Smooth muscle cell (in vitro differentiated cells): Measurements from ENCODE around the gene MRPL32. TPM values are rescaled to one million over a fixed set of nuclear protein-coding genes. Genes with fewer than 3 reads are reported as not detected.

Experiments used
- DNase-seq: peaks from one replicate; lab custom pipeline; 2025; ENCODE audit not compliant: unreplicated experiment; lab: John Stamatoyannopoulos, UW
- H2AFZ ChIP-seq: fragments of 200-600 bp; sonication (generic); 2 replicates; pipeline ENCODE4 v1.6.0; 2016; ENCODE audit warnings: antibody characterized with exemption, low read depth, mild to moderate bottlenecking
- H3F3A ChIP-seq: fragments of 200-600 bp; sonication (generic); 2 replicates; pipeline ENCODE4 v1.6.0; 2017; ENCODE audit warnings: antibody characterized with exemption, low read depth
- H3K27ac ChIP-seq: fragments of 200-600 bp; sonication (generic); 2 replicates; pipeline ENCODE4 v1.5.1; 2016; ENCODE audit warnings: low read depth, mild to moderate bottlenecking
- H3K27me3 ChIP-seq: fragments of 200-600 bp; sonication (generic); 2 replicates; pipeline ENCODE4 v1.6.1; 2016; ENCODE audit warnings: low read depth, mild to moderate bottlenecking
- H3K36me3 ChIP-seq: fragments of 200-600 bp; sonication (generic); 2 replicates; pipeline ENCODE4 v1.5.1; 2016; ENCODE audit warnings: low read depth
- H3K4me1 ChIP-seq: fragments of 200-600 bp; sonication (generic); 2 replicates; pipeline ENCODE4 v1.5.1; 2016; ENCODE audit warnings: low read depth
- H3K4me2 ChIP-seq: fragments of 200-600 bp; sonication (generic); 2 replicates; pipeline ENCODE4 v1.6.0; 2016; ENCODE audit warnings: mild to moderate bottlenecking
- H3K4me3 ChIP-seq: fragments of 200-600 bp; sonication (generic); 2 replicates; pipeline ENCODE4 v1.5.1; 2016; ENCODE audit warnings: mild to moderate bottlenecking
- H3K79me2 ChIP-seq: fragments of 200-600 bp; sonication (generic); 2 replicates; pipeline ENCODE4 v1.6.0; 2016; ENCODE audit warnings: low read depth, mild to moderate bottlenecking
- H3K9ac ChIP-seq: fragments of 200-600 bp; sonication (generic); 2 replicates; pipeline ENCODE4 v1.6.0; 2016; ENCODE audit warnings: low read depth
- H3K9me3 ChIP-seq: fragments of 200-600 bp; sonication (generic); replicated peaks from 2 replicates; pipeline ENCODE4 v1.5.1; 2016; ENCODE audit warnings: low read depth
- H4K20me1 ChIP-seq: fragments of 200-600 bp; sonication (generic); 2 replicates; pipeline ENCODE4 v1.6.0; 2016; ENCODE audit warnings: low read depth
- WGBS: methylation state at CpG from one replicate; pipeline ENCODE4 v1.1.7; 2016; ENCODE audit warnings: low lambda C conversion rate; 5-methylcytosine and 5-hydroxymethylcytosine counted together
- polyA plus RNA-seq: library from polyadenylated mRNA; unstranded; fragments of >200 nt; fragmentation: Nextera tagmentation; extraction: Ambion mirVana; gene quantifications from 2 replicates; pipeline ENCODE4 v1.2.1, GENCODE V29; 2016
- total RNA-seq: library from RNA; depleted of rRNA; stranded (reverse); fragments of >200 nt; gene quantifications from 2 replicates; pipeline ENCODE4 v1.2.3, GENCODE V29; 2014
- TF ChIP-seq, protein P1 (sequence below): fragments of 200-600 bp; sonication (generic); IDR thresholded peaks from 2 replicates; pipeline ENCODE4 v1.5.1; 2017; ENCODE audit warnings: borderline replicate concordance, mild to moderate bottlenecking, antibody characterized with exemption; ENCODE audit not compliant: insufficient read depth, poor library complexity, severe bottlenecking

The MRPL32 gene
- total and polyA plus RNA-seq, 2 experiments from 2014 or later: 59.7 to 82.1 TPM

- peak overlapping the region; percentile 62 for H3K4me2 ChIP-seq
Measured at GRCh38 chr7:42914421-42915045, 17.6 kb upstream of the MRPL32 start.

GRCh38 chr7:42915356-42915755 is 16.8 kb upstream of the MRPL32 start:
- Histone ChIP-seq H3K27me3 (no peaks in the 10 kb centered on the region), H3K79me2 (peaks cover 1% of the 10 kb centered on the region), H3K36me3 (peaks cover 19% of the 10 kb centered on the region), H3K4me1 (peaks cover 23% of the 10 kb centered on the region), H2AFZ (no peak overlapping the region), H3K4me3 (no peak overlapping the region), H3F3A (peaks cover 28% of the 10 kb centered on the region), H3K27ac (peak overlapping the region; percentile 76), H4K20me1 (no peaks in the 10 kb centered on the region), H3K4me2 (peak overlapping the region; percentile 62), H3K9me3 (no peaks in the 10 kb centered on the region), H3K9ac (no peak overlapping the region)
- TF ChIP-seq, protein P1, sequence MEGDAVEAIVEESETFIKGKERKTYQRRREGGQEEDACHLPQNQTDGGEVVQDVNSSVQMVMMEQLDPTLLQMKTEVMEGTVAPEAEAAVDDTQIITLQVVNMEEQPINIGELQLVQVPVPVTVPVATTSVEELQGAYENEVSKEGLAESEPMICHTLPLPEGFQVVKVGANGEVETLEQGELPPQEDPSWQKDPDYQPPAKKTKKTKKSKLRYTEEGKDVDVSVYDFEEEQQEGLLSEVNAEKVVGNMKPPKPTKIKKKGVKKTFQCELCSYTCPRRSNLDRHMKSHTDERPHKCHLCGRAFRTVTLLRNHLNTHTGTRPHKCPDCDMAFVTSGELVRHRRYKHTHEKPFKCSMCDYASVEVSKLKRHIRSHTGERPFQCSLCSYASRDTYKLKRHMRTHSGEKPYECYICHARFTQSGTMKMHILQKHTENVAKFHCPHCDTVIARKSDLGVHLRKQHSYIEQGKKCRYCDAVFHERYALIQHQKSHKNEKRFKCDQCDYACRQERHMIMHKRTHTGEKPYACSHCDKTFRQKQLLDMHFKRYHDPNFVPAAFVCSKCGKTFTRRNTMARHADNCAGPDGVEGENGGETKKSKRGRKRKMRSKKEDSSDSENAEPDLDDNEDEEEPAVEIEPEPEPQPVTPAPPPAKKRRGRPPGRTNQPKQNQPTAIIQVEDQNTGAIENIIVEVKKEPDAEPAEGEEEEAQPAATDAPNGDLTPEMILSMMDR: no peak
- DNase-seq: no peak
- WGBS: 31% methylated on average over 1 of the region's 1 CpG

More at GRCh38 chr7:42914421-42915045, 17.6 kb upstream of the MRPL32 start:
- H3F3A ChIP-seq: peaks cover 28% of the 10 kb centered on the region
- H3K4me1 ChIP-seq: peaks cover 23% of the 10 kb centered on the region
- H3K27me3 ChIP-seq: no peaks in the 10 kb centered on the region
- peaks cover 6% of the 10 kb centered on the region for H3K79me2 ChIP-seq
- H3K36me3 ChIP-seq: peaks cover 12% of the 10 kb centered on the region
- no peak overlapping the region for H3K4me3 ChIP-seq
- no peaks in the 10 kb centered on the region for H3K9me3 ChIP-seq
- H3K27ac ChIP-seq: peak overlapping the region; percentile 76
- H3K9ac ChIP-seq: no peak overlapping the region
- TF ChIP-seq, protein P1: no peak
- DNase-seq: no peak
- H2AFZ ChIP-seq: no peak overlapping the region
- whole genome bisulfite sequencing: 39% methylated on average over 5 of the region's 5 CpGs
- H4K20me1 ChIP-seq: no peaks in the 10 kb centered on the region

GRCh38 chr7:42922017-42922753 is 10.0 kb upstream of the MRPL32 start:
- Histone ChIP-seq H3K4me3 (no peak overlapping the region), H4K20me1 (peaks cover 5% of the 10 kb centered on the region), H3K4me1 (no peaks in the 10 kb centered on the region), H2AFZ (no peak overlapping the region), H3K79me2 (peaks cover 17% of the 10 kb centered on the region), H3K9me3 (no peaks in the 10 kb centered on the region), H3K27me3 (no peaks in the 10 kb centered on the region), H3K27ac (no peak overlapping the region), H3K36me3 (peaks cover 51% of the 10 kb centered on the region), H3F3A (peaks cover 2% of the 10 kb centered on the region), H3K9ac (no peak overlapping the region), H3K4me2 (no peak overlapping the region)
- TF ChIP-seq, protein P1: no peak
- no peak for DNase-seq
- WGBS: 97% methylated on average over 3 of the region's 3 CpGs
